Measurements from ENCODE around the gene ABCC4.

GRCh38 chr13:95255072-95255732 is 46.0 kb downstream of the ABCC4 start:
- no peak for TF ChIP-seq CUX1 (CRISPR knock-in tag; IDR thresholded peaks at IDR 0.05)
- TF ChIP-seq POLR2A (conservative IDR thresholded peaks at IDR 0.05) = no peak
- TF ChIP-seq HNRNPK (IDR thresholded peaks at IDR 0.05; ENCODE audit: low read depth, low read length, poor library complexity, severe bottlenecking) = no peak
- TF ChIP-seq NR2C2 (CRISPR knock-in tag; IDR thresholded peaks at IDR 0.05) = no peak
- TF ChIP-seq NR2C2 (tag; IDR thresholded peaks at IDR 0.05) = no peak
- no peak for TF ChIP-seq ZNF24 (IDR thresholded peaks at IDR 0.05)
- TF ChIP-seq NR3C1 (CRISPR knock-in tag; IDR thresholded peaks at IDR 0.05) = no peak
- TF ChIP-seq E2F8 (IDR thresholded peaks at IDR 0.05; ENCODE audit: low read depth, partially characterized antibody) = no peak
- no peak for TF ChIP-seq POLR2AphosphoS2 (IDR thresholded peaks at IDR 0.05; ENCODE audit: low read length)
- TF ChIP-seq TCF3 (CRISPR knock-in tag; IDR thresholded peaks at IDR 0.05) = no peak
- TF ChIP-seq, protein P1, sequence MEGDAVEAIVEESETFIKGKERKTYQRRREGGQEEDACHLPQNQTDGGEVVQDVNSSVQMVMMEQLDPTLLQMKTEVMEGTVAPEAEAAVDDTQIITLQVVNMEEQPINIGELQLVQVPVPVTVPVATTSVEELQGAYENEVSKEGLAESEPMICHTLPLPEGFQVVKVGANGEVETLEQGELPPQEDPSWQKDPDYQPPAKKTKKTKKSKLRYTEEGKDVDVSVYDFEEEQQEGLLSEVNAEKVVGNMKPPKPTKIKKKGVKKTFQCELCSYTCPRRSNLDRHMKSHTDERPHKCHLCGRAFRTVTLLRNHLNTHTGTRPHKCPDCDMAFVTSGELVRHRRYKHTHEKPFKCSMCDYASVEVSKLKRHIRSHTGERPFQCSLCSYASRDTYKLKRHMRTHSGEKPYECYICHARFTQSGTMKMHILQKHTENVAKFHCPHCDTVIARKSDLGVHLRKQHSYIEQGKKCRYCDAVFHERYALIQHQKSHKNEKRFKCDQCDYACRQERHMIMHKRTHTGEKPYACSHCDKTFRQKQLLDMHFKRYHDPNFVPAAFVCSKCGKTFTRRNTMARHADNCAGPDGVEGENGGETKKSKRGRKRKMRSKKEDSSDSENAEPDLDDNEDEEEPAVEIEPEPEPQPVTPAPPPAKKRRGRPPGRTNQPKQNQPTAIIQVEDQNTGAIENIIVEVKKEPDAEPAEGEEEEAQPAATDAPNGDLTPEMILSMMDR (IDR thresholded peaks at IDR 0.05 in 2 of 3, conservative IDR thresholded peaks at IDR 0.05 in 1 of 3; ENCODE audit: insufficient read depth in 2 of 3, low read depth in 1 of 3, low read length in 3 of 3) = no peak
- TF ChIP-seq EP300 (IDR thresholded peaks at IDR 0.05; ENCODE audit: low read length) = no peak
- TF ChIP-seq MAFK (IDR thresholded peaks at IDR 0.05; ENCODE audit: low read length) = no peak

Data from K562 (cell line).